Measurements from ENCODE around the gene ALDH4A1.
"Not testable (repeated sequence)": the region's sequence is repeated elsewhere in the genome, so short reads cannot be mapped to it uniquely, and the experiment has no call there.

Gene ALDH4A1

DNA sequence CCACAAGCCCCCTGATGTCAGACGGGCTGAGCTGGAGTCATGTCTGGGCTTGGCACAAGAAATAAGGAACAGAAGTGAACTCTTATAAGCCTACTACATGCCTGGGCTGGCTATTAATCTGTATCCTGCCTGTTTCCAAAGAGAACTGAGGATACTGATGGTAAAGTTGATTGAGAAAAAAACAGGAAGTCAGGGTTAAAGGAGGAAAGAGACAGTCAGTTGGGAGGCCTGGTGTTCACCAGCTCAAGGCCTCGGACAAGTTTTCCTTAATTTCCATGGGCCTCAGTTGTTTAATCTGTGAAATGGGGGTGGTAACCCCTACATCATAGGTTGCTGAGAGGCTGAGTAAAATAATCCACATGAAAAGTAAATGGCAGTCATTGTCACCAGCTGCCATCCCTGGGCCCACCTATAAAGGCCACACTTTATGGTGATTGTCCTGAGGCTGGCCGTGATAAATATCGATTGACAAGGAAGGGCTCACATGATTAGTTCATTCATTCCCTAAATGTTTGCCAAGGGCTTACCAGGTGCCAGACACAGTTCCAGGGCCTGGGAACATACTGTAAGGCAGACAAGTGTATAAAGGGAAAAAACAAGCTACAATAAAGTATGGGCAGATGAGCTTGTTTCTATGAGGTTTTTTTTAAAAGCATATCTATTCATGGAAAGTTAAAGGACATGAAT is 2.8 kb downstream of the ALDH4A1 start:
- no peak for DNase-seq

- no peak for DNase-seq
Observed at GRCh38 chr1:18898567-18898966, 3.8 kb downstream of the ALDH4A1 start.

DNA sequence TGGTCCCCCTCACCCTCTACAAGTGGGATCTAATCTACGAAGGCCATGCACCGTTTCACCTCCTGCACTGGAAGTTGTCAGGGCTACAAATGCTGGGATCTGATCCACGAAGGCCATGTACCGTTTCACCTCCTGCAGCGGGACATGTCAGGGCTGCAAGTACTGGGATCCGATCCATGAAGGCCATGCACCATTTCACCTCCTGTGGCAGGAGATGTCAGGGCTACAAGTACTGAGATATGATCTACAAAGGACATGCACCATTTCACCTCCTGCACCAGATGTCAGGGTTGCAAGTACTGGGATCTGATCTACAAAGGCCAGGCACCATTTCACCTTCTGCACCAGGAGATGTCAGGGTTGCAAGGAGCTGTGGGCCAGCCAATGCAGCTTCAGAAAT is 7.0 kb downstream of the ALDH4A1 start:
- no peak for DNase-seq

DNA sequence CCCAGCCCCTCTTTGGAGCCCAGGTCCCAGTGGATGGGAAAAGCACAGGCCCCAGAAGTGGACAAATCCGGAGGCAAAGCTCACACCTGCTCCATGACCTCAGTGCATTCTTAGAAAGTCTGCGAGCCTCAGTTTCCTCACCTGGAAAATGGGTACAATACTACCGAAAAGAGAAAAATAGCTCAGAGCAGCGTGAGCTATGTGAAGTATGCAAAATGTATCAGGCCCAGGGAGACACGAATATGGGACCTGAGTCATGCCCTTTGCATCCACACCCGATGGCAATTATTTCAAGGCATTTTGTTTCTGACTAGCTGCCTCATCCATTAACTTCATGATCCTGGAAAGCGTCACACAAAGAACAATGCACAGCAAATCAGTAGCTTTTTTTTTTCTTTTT is 9.2 kb downstream of the ALDH4A1 start:
- no peak for DNase-seq

- DNase-seq: not testable (repeated sequence)
Observed at GRCh38 chr1:18891858-18892257, 10.5 kb downstream of the ALDH4A1 start.

DNA sequence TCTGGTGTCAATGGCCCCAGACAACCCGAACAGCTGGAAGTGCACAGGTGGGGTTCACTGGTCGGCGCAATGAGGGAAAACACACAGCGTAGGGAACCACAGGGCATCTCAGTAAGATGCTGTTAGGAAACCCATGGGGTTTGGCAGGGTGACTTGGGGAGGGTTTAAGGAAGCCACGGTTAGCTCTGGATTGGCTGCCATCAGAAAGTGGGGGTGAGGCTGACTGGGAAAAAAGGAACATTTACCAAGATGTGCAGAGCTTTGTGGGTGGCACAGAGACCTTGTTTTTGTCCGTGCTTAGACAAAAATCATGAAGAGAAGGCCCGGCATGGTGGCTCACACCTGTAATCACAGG is 11.0 kb downstream of the ALDH4A1 start:
- peak; percentile 66 to 79 for DNase-seq

- no peak for DNase-seq
Observed at GRCh38 chr1:18890706-18891425, 11.5 kb downstream of the ALDH4A1 start.

- no peak for DNase-seq
Observed at GRCh38 chr1:18886003-18886335, 16.4 kb downstream of the ALDH4A1 start.

DNA sequence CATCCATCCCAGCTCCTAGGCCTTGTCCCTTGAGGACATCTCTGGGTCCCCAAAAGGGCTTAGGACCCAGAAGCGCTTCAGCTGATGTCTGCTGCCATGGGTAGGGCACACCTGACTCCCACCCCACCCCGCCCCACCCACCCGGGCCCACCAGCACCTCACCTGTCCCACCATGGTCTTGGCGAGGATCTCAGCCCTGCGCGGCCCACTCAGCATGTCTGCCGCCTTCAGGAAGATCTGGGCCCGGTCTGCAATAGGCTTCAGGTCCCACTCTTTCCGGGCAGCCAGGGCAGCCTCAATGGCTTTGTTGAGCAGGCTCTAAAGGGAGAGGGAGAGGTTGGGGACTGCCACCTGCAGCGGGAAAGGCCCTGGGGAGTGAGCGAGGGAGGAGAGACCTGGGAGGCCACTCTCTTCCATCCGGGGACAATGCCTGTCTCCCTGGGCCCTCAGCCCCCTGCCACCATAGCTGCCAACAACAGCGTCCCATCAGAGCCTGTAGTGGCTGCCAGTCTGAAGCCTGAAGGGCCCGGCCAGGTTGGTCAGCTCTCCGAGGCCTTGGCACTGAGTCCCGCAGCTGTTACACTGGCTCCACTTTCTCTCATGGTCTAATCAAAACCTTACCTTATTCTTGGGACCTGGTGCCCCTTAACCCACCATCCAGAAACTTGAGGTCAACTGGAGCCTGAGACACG is 16.9 kb downstream of the ALDH4A1 start:
- DNase-seq: no peak

DNA sequence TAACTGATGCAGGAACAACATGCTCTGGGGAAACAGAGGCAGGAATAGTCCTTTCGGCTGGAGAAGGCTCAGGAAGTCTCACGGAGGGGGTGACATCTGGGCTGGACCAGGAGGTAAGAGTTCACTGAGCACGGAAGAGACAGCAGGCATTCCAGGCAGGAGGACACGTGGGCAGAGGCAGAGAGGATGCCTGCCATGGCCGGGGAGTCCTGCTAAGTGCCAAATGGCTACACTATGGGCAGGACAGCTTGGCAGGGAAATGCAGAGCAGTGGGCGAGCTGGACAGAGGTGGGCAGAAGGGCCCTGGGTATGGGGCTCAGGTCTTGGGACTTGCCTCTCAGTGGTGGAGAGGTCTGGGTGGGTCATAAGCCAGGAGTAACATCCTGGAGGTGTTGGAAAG is 17.6 kb downstream of the ALDH4A1 start:
- DNase-seq: no peak

DNA sequence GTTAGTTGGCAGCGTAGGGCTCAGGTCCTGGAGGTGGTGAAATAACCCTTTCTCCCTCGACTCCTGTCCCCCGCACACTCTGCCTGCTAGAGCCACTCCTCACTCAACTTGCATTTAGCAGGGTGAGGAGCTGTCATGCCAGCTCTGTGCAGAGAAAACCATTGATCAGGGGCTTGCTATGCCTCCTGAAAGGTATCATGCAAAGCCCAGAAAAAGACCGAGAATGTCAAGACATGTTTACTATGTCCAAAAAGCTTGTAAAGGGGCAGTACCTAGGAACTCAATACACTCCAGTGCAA is 18.0 kb downstream of the ALDH4A1 start:
- DNase-seq: no peak

DNA sequence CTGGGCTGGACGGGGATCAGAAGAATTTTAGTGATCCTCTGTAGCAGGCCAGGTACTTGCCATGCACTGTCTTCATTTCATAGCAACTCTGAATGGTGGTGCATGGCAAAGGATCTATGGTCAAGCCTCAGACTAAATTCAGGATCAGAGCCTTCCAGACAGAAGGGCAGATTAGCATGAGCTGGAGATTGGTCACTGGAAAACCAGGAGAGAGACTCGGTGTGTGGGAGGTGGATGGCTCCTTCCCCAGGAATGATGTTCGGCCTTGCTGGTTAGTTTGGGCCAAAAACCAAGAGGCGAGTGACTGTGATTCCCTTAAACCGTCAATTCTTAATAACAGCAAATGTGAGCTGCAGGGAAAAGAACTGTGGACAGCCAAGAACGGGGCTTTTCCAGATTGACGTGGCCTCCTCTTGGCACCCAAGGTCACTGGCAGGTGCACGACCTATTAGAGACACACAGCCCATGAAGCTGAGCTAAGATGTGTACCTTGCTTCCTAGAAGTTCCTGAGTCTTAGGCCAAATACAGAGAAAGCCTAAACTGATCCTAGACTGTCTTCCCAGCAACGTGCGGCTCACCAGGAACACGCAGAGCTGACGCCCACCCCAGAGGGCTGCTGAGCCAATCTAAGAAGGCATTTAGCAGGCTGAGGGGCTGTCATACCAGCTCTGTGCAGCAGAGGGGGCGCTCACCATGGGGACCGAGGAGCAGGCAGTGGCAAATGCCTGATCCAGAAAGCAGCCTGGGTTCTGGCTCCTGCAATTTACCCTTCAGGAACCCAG is 18.5 kb downstream of the ALDH4A1 start:
- peak; percentile 67 to 75 for DNase-seq

GRCh38 chr1:18883079-18883478 is 19.3 kb downstream of the ALDH4A1 start:
- no peak for DNase-seq

DNA sequence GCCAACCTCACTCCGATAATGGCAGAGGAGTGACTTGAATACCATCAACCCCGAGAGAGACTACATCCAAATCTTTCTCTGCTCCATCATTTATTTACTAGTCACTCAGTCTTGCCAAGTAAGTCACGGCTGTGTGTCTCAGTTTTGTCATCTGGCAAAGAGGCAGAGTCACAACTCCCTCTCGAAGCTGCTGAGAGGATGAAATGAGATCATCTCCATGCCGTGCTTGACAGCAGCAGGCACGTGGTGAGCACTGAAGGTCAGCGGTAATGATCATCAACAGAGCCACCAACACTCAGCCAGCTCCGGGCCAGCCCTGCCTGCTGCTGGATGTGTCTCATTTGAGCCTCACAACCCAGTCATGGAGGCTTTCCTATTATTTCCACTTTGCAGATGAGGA is 19.9 kb downstream of the ALDH4A1 start:
- no peak for DNase-seq

GRCh38 chr1:18881642-18882431 is 20.5 kb downstream of the ALDH4A1 start:
- no peak for DNase-seq

GRCh38 chr1:18881164-18881563 is 21.2 kb downstream of the ALDH4A1 start:
- DNase-seq: no peak

DNA sequence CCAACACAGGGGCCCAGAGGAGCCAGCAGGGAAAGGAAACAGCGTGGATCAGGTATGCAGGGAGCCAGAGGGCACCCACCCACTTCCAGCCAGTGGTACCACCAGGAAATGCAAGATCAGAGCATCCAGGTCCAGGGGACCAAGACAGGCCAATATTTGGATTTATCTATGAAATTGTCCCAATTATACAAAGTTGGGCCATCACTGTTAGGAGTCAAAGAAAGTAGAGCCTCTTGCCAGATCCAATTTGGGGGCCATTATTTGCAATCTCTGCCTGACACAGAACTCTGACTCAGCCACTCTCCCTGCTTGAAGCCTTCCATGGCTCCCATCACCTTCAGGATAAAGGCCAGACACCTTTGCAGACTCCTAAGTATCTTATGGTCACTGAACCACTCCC is 21.8 kb downstream of the ALDH4A1 start:
- no peak for DNase-seq

DNA sequence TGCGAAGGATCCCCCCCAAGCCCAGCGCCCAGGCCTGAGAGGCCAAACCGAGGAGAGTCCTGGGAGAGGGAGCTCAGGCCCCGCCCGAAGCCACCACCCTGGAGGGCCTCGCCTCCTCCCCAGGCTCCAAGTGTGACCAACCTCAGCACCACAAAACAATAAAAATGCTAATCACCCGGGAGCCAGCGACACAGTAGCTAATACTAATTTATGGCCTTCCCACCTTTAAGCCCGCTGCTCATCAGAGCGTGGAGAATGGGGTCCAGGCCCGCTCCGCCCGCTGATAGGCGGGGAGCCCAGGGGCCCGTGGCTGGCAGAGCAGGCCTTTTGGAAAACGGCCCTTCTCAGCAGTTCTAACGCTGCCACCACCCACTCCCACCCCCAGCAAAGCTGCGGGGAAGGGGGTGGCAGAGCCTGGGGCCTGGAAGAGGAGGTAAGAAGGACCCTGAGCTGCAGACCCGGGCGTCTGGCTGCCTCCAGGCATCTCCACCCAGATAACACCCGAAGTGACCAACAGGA is 22.5 kb downstream of the ALDH4A1 start:
- no peak for DNase-seq

DNA sequence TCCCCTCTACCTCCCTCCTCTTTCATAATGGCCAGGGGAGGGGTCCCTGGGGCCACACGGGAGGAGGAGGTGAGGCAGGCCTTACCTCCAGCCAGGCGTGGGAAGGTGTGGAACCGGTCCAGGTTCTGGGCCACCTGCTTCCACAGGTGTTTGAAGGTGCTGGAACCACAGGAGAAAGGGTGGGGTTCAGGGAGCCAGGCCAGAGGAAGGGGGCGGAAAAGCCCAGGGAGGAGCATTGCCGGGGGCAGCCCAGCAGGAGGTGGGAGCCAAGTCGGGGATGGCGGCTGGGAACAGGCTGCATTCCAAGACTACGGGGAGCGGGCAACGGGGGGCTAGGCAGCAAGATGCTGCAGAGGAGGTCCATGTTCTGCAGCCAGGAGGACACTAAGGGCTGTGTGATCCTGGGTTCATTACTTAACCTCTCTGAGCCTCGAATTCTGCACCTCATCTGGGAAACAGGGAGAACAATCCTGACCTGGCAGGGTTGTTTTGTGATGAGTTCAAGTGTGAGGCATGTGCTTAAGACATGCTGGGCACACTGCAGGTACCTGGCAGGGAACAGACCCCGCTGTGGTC is 23.1 kb downstream of the ALDH4A1 start:
- DNase-seq: no peak

GRCh38 chr1:18878538-18879214 is 23.7 kb downstream of the ALDH4A1 start:
- no peak for DNase-seq

GRCh38 chr1:18877282-18877681 is 25.1 kb downstream of the ALDH4A1 start:
- DNase-seq: no peak

Measured in inflammatory macrophage (primary cell).